ENCODE results near the gene TNS2. TPM values are rescaled to one million over a fixed set of nuclear protein-coding genes. Genes with fewer than 3 reads are reported as not detected.

Gene TNS2
- total and polyA plus RNA-seq, 9 of the 15 experiments (the other 6 are each of a cell fraction or from before 2014, with no cell fraction given): 0.28 to 3.1 (median 1.2) TPM; not detected in 1

DNA sequence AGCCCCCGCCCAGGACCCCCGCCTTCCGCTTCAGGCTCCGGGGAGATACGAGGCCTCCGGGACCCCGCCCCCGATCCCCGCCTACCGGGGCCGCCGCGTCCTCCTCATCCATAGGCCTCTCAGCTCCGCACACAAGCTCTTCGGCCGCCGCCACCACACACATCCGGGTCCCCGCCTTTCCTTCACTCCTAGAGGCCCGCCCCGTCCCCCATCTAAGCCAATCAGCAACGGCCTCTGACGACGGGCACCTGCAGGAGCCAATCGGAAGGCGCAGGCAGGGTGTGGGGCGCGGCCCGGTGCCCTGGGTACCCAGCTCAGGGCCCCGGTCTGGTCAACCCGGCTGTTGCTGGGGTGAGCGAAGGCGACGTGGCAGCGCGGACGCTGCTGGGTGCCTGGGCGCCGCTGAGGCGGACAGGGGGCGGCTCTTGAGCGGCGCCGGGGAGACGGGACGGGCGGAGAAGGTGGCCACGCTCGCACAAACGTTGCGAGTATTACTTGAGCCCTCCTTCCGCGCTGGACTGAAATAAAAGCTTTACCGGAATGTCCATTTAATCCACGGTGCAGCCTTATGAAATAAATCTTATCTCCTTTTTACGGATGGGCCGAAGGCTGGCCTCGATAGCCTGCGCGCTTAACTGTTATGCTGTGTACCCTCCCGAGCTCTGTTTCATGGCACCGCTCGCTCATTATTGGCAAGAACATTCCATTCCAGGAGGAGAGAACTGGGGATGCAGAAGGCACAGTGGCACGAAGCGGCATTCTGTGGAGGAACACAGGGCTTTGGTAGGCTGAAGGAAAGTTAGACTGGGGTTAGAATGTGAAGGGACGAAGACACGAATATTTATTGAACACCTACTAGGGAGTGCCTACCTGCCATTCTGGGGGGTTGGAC, 29.6 kb downstream of the TNS2 start, which contains the start of gene SPRYD3 (continued):
- TF ChIP-seq ZNF408 (CRISPR knock-in tag; IDR thresholded peaks at IDR 0.05; ENCODE audit: low read depth) (no peak), RFX7 (CRISPR knock-in tag; IDR thresholded peaks at IDR 0.05) (no peak), MCM2 (IDR thresholded peaks at IDR 0.05; ENCODE audit: low read depth) (no peak), RBM15 (IDR thresholded peaks at IDR 0.05; ENCODE audit: insufficient read depth, low read length) (no peak), SMAD4 (CRISPR knock-in tag; conservative IDR thresholded peaks at IDR 0.05) (peak; percentile 49), MECOM (CRISPR knock-in tag; IDR thresholded peaks at IDR 0.05) (no peak), HMG20B (CRISPR knock-in tag; IDR thresholded peaks at IDR 0.05) (no peak), EHMT2 (IDR thresholded peaks at IDR 0.05) (no peak), MEF2A (IDR thresholded peaks at IDR 0.05; ENCODE audit: control insufficient read depth, low read depth, low read length) (no peak), FOXK1 (CRISPR knock-in tag; IDR thresholded peaks at IDR 0.05; ENCODE audit: borderline replicate concordance) (no peak; the same call in 1 of the 2 replicates), MYNN (IDR thresholded peaks at IDR 0.05) (peak; percentile 66), MYNN (CRISPR knock-in tag; IDR thresholded peaks at IDR 0.05) (no peak), TSC22D4 (tag; IDR thresholded peaks at IDR 0.05) (no peak), ZNF431 (CRISPR knock-in tag; IDR thresholded peaks at IDR 0.05) (no peak), ZBTB7A (IDR thresholded peaks at IDR 0.05; ENCODE audit: borderline replicate concordance, control insufficient read depth, low read depth, low read length) (peak; percentile 88; the same call in 1 of the 2 replicates), CHD2 (IDR thresholded peaks at IDR 0.05; ENCODE audit: low read depth, low read length) (peak; percentile 92), SMAD3 (CRISPR knock-in tag; conservative IDR thresholded peaks at IDR 0.05) (no peak), FOS (IDR thresholded peaks at IDR 0.05; ENCODE audit: extremely low read depth, insufficient read length) (peak; percentile 99), SRSF9 (IDR thresholded peaks at IDR 0.05; ENCODE audit: borderline replicate concordance, low read depth, low read length) (no peak), NFE2L1 (tag; IDR thresholded peaks at IDR 0.05; ENCODE audit: borderline replicate concordance, low read depth) (no peak), HDAC8 (tag; IDR thresholded peaks at IDR 0.05) (no peak)
- TF ChIP-seq, protein P1, sequence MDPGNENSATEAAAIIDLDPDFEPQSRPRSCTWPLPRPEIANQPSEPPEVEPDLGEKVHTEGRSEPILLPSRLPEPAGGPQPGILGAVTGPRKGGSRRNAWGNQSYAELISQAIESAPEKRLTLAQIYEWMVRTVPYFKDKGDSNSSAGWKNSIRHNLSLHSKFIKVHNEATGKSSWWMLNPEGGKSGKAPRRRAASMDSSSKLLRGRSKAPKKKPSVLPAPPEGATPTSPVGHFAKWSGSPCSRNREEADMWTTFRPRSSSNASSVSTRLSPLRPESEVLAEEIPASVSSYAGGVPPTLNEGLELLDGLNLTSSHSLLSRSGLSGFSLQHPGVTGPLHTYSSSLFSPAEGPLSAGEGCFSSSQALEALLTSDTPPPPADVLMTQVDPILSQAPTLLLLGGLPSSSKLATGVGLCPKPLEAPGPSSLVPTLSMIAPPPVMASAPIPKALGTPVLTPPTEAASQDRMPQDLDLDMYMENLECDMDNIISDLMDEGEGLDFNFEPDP (CRISPR knock-in tag; IDR thresholded peaks at IDR 0.05): 0 out of 2 replicates have a peak, but pooled peaks have one; percentile 23
- TF ChIP-seq, protein P2, sequence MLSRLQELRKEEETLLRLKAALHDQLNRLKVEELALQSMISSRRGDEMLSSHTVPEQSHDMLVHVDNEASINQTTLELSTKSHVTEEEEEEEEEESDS (CRISPR knock-in tag; IDR thresholded peaks at IDR 0.05): no peak
- TF ChIP-seq, protein P3, sequence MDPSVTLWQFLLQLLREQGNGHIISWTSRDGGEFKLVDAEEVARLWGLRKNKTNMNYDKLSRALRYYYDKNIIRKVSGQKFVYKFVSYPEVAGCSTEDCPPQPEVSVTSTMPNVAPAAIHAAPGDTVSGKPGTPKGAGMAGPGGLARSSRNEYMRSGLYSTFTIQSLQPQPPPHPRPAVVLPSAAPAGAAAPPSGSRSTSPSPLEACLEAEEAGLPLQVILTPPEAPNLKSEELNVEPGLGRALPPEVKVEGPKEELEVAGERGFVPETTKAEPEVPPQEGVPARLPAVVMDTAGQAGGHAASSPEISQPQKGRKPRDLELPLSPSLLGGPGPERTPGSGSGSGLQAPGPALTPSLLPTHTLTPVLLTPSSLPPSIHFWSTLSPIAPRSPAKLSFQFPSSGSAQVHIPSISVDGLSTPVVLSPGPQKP (CRISPR knock-in tag; IDR thresholded peaks at IDR 0.05): no peak
- TF ChIP-seq, protein P4, sequence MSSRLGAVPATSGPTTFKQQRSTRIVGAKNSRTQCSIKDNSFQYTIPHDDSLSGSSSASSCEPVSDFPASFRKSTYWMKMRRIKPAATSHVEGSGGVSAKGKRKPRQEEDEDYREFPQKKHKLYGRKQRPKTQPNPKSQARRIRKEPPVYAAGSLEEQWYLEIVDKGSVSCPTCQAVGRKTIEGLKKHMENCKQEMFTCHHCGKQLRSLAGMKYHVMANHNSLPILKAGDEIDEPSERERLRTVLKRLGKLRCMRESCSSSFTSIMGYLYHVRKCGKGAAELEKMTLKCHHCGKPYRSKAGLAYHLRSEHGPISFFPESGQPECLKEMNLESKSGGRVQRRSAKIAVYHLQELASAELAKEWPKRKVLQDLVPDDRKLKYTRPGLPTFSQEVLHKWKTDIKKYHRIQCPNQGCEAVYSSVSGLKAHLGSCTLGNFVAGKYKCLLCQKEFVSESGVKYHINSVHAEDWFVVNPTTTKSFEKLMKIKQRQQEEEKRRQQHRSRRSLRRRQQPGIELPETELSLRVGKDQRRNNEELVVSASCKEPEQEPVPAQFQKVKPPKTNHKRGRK (tag; IDR thresholded peaks at IDR 0.05): no peak
